HUES64 (cell line): ENCODE measurements around the gene ATP9B.
"Not testable (repeated sequence)": the region's sequence is repeated elsewhere in the genome, so short reads cannot be mapped to it uniquely, and the experiment has no call there.

Experiments used
- H3K27ac ChIP-seq: 2 replicates; pipeline ENCODE4 v1.7.0; 2013; ENCODE audit warnings: low read depth, low read length, inconsistent platforms
- H3K27me3 ChIP-seq: 2 replicates; pipeline ENCODE4 v1.6.1; 2013; ENCODE audit warnings: mild to moderate bottlenecking, low read length; ENCODE audit not compliant: insufficient read depth
- H3K36me3 ChIP-seq: 2 replicates; pipeline ENCODE4 v1.6.1; 2013; ENCODE audit warnings: mild to moderate bottlenecking, low read length; ENCODE audit not compliant: insufficient read depth
- H3K4me1 ChIP-seq: 2 replicates; pipeline ENCODE4 v1.6.1; 2013; ENCODE audit warnings: mild to moderate bottlenecking, low read length, moderate library complexity; ENCODE audit not compliant: insufficient read depth
- H3K4me3 ChIP-seq: 2 replicates; pipeline ENCODE4 v1.5.1; 2013; ENCODE audit warnings: mild to moderate bottlenecking, low read length, moderate library complexity
- H3K9ac ChIP-seq: 2 replicates; pipeline ENCODE4 v1.6.1; 2013; ENCODE audit warnings: mild to moderate bottlenecking, low read depth, low read length
- H3K9me3 ChIP-seq: 2 replicates; pipeline ENCODE4 v1.6.1; 2013; ENCODE audit warnings: low read depth, low read length; ENCODE audit not compliant: insufficient read depth
- WGBS: fragments of 150-250, 120-280 bp; methylation state at CpG from one replicate; pipeline ENCODE4 v1.1.7; 2013; ENCODE audit warnings: missing lambda C conversion rate; 5-methylcytosine and 5-hydroxymethylcytosine counted together

The ATP9B gene

DNA sequence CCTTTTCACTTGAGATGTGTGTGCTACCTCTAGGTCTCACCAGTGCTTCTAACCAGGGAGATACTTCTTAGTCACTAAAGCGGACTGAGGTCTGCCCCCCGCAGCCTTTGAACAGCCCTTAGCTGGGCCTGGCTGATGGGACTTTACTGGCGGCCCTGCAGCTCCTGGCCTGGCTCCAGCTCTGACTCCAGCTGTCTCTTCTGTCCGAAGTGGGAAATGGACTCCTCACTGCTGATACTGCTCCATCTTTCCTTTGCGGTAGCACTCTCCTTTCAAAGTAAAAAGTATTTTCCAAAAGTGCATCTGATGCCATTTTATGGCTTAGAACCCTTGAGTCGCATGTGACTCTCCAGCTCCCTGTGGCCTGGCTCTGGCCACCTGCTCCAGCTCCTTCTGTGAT, 64.5 kb downstream of the ATP9B start:
- H3K9me3 ChIP-seq = no peaks in the 10 kb centered on the region
- H3K4me1 ChIP-seq = no peaks in the 10 kb centered on the region
- H3K36me3 ChIP-seq = no peaks in the 10 kb centered on the region
- no peak overlapping the region for H3K27ac ChIP-seq
- H3K9ac ChIP-seq = no peak overlapping the region
- no peaks in the 10 kb centered on the region for H3K27me3 ChIP-seq
- no peak overlapping the region for H3K4me3 ChIP-seq
- WGBS = 93% methylated on average over 6 of the region's 6 CpGs

DNA sequence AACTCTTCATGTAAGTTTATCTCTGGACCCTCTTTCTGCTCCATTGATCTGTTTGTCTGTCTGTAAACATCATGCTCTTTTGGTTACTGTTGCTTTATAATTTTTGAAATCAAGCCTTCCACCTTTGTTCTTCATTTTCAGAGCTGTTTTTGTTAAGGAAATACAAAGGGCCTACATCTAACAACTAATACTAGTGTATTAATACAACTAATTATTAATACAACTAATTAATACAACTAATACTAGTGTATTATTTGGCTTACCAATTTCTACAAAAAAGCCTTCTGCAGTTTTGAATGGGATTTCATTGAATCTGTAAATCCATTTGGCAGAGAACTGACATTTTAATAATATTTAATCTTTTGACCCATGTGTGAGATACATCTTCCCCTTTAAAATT, 66.7 kb downstream of the ATP9B start:
- Histone ChIP-seq H3K9me3 (no peaks in the 10 kb centered on the region), H3K36me3 (no peaks in the 10 kb centered on the region), H3K27me3 (no peaks in the 10 kb centered on the region), H3K4me3 (no peak overlapping the region), H3K9ac (no peak overlapping the region), H3K4me1 (no peaks in the 10 kb centered on the region), H3K27ac (no peak overlapping the region)

DNA sequence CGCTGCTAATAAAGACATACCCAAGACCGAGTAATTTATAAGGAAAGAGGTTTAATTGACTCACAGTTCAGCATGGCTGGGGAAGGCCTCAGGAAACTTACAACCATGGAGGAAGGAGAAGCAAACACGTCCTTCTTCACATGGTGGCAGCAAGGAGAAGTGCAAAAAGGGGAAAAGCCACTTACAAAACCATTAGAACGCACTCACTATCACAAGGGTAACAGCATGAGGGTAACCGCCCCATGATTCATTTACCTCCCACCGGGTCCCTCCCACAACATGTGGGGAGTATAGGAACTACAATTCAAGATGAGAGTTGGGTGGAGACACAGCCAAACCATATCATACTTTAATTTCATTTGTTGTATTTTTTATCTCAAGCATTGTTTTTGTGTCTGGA, 67.5 kb downstream of the ATP9B start:
- WGBS = 81% methylated on average over 4 of the region's 6 CpGs
- Histone ChIP-seq H3K9ac (no peak overlapping the region), H3K4me3 (no peak overlapping the region), H3K9me3 (no peaks in the 10 kb centered on the region), H3K4me1 (no peaks in the 10 kb centered on the region), H3K27me3 (no peaks in the 10 kb centered on the region), H3K36me3 (no peaks in the 10 kb centered on the region), H3K27ac (no peak overlapping the region)

DNA sequence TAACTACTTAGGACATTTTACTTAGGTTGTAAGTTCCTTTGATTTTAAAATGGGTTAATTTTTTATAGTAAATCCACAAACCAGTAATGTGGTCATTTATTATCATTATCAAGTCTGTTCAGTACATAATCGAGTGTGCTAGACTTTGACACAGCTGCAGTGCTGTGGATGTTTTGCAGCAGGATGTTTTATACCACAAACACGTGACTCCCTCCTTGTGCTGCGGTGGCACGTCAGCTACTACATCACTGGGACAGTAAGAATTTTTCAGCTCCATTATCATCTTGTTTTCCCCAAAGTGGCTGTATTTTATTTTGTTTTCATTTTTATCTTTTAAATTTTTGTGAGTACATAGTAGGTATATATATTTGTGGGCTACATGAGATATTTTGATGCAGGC, 70.0 kb downstream of the ATP9B start:
- 100% methylated on average over 4 of the region's 4 CpGs for WGBS
- no peak overlapping the region for H3K27ac ChIP-seq
- H3K27me3 ChIP-seq = no peaks in the 10 kb centered on the region
- no peak overlapping the region for H3K4me3 ChIP-seq
- H3K9ac ChIP-seq = no peak overlapping the region
- peaks cover 1% of the 10 kb centered on the region; the same call in 1 of the 2 replicates for H3K9me3 ChIP-seq
- no peaks in the 10 kb centered on the region for H3K4me1 ChIP-seq
- H3K36me3 ChIP-seq = peaks cover 3% of the 10 kb centered on the region; the same call in 1 of the 2 replicates

DNA sequence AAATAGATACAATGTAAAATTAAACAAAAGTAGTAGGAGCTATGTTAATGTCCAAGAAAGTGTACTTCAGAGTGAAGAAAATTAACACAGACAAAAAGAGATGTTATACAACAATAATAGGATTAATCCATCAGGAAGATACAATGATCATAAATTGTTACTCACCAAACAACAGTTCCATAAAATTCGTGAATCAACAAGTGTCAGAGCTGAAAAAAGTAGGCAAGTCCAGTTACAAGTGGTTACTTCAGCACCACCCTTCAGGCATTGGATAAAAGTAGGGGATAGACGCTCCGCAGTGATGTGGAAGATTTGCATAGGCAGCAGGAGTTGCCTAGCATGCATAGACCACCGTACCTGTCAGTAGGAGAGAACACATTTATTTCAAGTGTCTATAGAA, 77.8 kb downstream of the ATP9B start:
- Histone ChIP-seq H3K27me3 (no peaks in the 10 kb centered on the region), H3K4me3 (no peak overlapping the region), H3K36me3 (peaks cover 16% of the 10 kb centered on the region; the same call in 1 of the 2 replicates), H3K9me3 (peaks cover 4% of the 10 kb centered on the region; the same call in 1 of the 2 replicates), H3K4me1 (no peaks in the 10 kb centered on the region), H3K27ac (no peak overlapping the region), H3K9ac (no peak overlapping the region)
- 95% methylated on average over 4 of the region's 4 CpGs for WGBS

DNA sequence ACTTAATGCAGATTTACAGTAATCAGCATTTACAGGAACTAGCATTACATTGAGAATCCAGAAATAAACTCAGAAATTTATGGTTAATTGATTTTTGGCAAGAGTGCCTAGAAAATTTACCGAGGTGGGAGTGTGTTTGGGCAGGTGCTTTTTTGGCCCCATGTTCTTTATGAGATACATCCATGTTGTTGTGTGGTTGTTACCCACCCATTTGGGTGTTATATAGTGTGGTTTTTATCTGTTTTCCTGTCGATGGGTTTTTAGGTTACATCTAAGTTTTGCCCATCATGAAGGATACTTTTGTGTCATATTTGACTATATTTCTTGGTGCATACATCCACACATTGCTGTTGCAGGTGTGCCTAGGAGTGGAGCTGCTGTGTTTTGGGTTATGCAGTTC, 82.0 kb downstream of the ATP9B start:
- no peak overlapping the region for H3K4me3 ChIP-seq
- no peak overlapping the region for H3K9ac ChIP-seq
- no peaks in the 10 kb centered on the region for H3K9me3 ChIP-seq
- H3K4me1 ChIP-seq = no peaks in the 10 kb centered on the region
- H3K36me3 ChIP-seq = peaks cover 11% of the 10 kb centered on the region
- WGBS = 99% methylated on average over 2 of the region's 2 CpGs
- H3K27me3 ChIP-seq = no peaks in the 10 kb centered on the region
- no peak overlapping the region for H3K27ac ChIP-seq

DNA sequence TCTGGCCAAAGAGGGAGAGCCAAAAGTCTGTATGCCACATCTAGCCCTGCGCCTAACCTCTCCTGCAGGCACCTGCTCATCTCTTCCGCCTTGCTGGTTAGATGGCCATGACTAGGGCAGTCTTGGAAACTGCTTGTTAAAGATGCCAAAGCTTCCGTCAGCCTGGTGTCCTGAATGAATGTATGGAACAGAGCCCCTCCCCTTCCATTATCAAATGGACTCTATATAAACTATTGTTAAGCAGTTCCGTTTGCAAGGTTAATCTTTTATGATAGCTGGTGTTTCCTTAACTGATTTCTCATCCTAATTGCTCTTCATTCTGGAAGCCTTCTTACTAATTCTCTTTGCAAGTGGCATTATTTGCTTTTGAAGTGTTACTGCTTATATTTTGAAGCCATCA, 87.1 kb downstream of the ATP9B start:
- WGBS = over 99% methylated on average over 4 of the region's 4 CpGs

DNA sequence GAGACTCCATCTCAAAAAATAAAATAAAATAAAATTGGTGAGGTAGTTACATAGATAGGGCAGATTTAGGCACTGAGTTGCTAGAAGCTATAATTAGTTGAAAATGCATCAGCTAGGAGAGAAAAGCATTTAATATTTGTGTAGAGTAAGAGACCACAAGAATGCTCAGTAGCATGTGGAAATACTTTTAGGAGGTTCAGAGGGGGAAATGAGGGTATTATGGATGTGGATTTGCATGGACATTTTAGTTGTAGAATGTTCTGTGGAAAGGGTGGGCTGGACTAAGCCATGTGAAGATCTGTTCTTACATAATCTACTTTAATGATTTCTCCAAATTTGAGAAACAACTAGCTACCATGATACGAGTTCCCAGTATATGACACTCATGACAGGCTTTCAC, 95.5 kb downstream of the ATP9B start:
- H3K36me3 ChIP-seq = peaks cover 13% of the 10 kb centered on the region
- no peaks in the 10 kb centered on the region for H3K9me3 ChIP-seq
- no peaks in the 10 kb centered on the region for H3K27me3 ChIP-seq
- no peak overlapping the region for H3K9ac ChIP-seq
- H3K27ac ChIP-seq = no peak overlapping the region
- no peak overlapping the region for H3K4me3 ChIP-seq
- 100% methylated on average over 1 of the region's 1 CpG for WGBS
- no peaks in the 10 kb centered on the region for H3K4me1 ChIP-seq

More for the DNA sequence above, 87.1 kb downstream of the ATP9B start:
- Histone ChIP-seq H3K4me3 (no peak overlapping the region), H3K27me3 (no peaks in the 10 kb centered on the region), H3K36me3 (peaks cover 8% of the 10 kb centered on the region; the same call in 1 of the 2 replicates), H3K27ac (no peak overlapping the region), H3K9me3 (no peaks in the 10 kb centered on the region), H3K4me1 (no peaks in the 10 kb centered on the region), H3K9ac (no peak overlapping the region)

DNA sequence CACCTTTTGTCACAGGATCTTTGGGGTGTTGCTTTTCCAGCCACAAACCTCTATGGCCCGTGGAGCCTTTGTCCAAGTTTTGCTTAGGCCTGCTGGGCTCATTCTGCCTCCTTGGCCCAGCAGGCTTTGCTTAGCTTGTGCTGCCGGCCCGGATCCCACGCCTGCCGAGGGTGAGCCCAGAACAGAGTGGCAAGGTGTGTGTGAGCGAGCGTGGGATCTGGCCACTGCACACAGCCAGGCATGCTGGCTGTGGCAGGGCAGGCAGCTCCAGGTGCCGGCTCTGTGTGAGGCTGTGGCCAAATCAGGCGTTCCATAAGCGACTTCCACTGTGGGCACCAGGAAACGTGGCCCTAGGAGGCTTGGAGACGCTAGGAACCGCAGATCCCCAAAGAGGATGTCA, 97.5 kb downstream of the ATP9B start:
- no peak overlapping the region for H3K9ac ChIP-seq
- peaks cover 13% of the 10 kb centered on the region for H3K36me3 ChIP-seq
- WGBS = 96% methylated on average over 13 of the region's 13 CpGs
- H3K9me3 ChIP-seq = no peaks in the 10 kb centered on the region
- no peak overlapping the region for H3K4me3 ChIP-seq
- no peak overlapping the region for H3K27ac ChIP-seq
- H3K4me1 ChIP-seq = no peaks in the 10 kb centered on the region
- H3K27me3 ChIP-seq = no peaks in the 10 kb centered on the region

DNA sequence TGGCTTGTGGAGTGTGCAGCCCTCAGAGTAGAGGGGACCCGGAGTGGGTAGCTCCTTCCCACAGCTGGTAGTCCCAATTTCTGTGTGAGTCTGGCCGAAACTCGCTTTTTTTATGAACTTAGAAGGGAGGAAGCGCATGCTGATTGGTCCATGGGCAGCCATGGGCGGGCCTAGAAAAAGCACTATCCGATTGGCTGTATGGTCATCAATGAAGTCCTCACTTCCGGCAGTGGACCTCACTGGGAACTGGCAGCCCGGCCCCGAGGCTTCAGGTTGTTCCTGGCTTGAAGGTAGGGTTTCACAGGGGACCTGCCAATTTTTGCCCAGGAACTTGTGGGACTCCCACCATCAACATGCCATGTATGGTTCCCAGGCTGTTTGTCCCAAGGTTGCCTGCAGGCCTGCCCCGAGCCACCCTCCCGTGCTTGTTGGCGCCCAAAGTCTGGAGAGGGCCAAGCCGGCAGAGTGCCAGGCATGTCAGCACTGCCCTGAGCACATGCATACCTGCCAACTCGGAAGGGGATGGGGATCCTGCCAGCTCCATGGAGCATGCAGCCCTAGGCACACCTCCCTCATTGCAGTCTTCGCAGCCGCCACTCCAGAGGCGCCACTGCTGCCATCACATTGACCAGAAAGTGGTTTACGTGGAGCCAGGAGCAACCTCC, 98.5 kb downstream of the ATP9B start:
- no peaks in the 10 kb centered on the region for H3K27me3 ChIP-seq
- no peaks in the 10 kb centered on the region for H3K4me1 ChIP-seq
- 96% methylated on average over 18 of the region's 18 CpGs for WGBS
- H3K4me3 ChIP-seq = no peak overlapping the region
- no peak overlapping the region for H3K27ac ChIP-seq
- H3K9ac ChIP-seq = no peak overlapping the region
- H3K36me3 ChIP-seq = peaks cover 13% of the 10 kb centered on the region
- no peaks in the 10 kb centered on the region for H3K9me3 ChIP-seq

DNA sequence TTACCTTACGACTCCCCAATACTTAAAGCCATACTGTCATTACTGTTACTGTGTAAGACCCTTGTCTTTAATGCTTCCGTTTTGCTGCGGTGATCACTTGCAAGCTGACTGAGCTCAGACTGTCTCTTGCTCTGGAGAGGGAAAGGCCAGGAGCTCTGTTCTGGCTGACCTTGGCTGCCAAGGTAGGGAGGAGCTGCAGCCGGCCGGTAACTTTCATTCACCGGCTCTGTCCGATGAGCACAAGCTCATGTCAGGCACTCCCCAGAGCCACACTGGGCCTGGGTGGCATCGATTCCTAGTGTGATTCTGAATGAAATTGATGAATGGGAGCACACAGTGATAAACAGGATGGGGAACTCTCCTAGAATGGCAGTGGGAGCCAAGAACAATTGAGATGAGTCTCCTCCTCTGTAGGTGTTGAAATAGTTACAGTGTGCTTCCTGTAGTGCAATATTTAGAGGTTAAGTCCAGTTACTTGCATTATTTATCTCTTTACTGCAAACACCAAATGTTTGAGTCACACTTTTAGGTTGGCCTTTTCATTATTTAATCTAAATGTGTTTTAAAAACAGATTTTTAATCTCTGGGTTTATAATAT, 100.9 kb downstream of the ATP9B start:
- Histone ChIP-seq H3K27ac (no peak overlapping the region), H3K36me3 (peaks cover 13% of the 10 kb centered on the region), H3K9me3 (no peaks in the 10 kb centered on the region), H3K4me1 (no peaks in the 10 kb centered on the region), H3K9ac (no peak overlapping the region), H3K27me3 (no peaks in the 10 kb centered on the region), H3K4me3 (no peak overlapping the region)
- 88% methylated on average over 8 of the region's 8 CpGs for WGBS

DNA sequence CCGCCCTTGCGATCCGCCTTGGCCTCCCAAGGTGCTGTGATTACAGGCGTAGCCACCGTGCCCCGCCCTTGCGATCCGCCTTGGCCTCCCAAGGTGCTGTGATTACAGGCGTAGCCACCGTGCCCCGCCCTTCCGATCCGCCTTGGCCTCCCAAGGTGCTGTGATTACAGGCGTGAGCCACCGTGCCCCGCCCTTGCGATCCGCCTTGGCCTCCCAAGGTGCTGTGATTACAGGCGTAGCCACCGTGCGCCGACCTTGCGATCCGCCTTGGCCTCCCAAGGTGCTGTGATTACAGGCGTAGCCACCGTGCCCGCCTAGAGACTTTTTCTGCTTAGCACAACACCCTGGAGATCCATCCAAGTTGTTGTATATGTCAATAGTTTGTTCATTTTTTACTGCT, 103.1 kb downstream of the ATP9B start:
- H3K36me3 ChIP-seq, H3K9ac ChIP-seq, H3K9me3 ChIP-seq, H3K27me3 ChIP-seq, H3K4me1 ChIP-seq, H3K27ac ChIP-seq, H3K4me3 ChIP-seq: not testable (repeated sequence)
- WGBS = 96% methylated on average over 24 of the region's 27 CpGs
